ENCODE results near the gene STXBP5.

DNA sequence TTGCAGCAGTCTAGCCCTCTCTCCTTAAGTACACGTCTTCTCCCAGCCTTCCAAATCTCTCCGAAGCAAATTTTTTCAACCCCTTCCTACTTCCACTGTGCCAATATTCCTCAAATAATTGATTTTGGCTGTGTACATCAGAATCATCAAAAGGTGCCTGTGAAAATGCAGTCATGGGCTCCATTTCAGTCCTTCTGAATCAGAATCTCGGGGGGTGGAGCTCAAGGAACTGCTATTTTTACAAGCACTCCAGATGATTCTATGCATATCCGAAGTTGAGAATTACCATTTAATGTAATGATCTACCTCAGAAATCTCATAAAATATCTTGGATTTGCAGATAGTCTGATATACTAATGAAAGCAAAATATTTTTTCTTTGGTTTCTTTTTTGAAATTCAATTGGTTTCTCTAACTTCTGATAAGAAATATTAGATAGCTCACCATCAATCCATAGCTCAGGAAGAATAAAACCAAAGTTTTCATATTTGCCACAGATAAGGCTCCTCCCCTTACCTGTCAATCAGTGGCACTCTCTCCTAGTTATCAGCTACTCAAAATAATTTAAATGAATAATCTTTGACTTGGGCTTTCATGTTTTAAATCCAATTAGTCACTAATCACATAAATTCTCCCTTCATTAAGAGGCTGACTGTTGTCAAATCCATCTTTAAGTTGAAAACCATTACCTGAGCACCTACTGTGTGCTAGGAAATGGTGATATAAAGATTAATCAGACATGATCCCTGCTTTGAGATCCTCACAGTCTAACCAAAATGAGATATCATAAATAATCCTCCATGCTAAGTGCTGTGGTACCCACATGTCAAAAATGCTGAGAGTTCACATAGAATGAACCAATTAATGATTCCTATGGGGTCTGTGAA is 36.4 kb upstream of the STXBP5 start:
- TF ChIP-seq CTCF (tag by site-specific recombination; IDR thresholded peaks at IDR 0.05) = no peak
- no peak for TF ChIP-seq GFI1B (tag by site-specific recombination; IDR thresholded peaks at IDR 0.05)
- TF ChIP-seq, protein P1, sequence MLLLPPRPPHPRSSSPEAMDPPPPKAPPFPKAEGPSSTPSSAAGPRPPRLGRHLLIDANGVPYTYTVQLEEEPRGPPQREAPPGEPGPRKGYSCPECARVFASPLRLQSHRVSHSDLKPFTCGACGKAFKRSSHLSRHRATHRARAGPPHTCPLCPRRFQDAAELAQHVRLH (tag by site-specific recombination; IDR thresholded peaks at IDR 0.05) = no peak
- TF ChIP-seq, protein P2, sequence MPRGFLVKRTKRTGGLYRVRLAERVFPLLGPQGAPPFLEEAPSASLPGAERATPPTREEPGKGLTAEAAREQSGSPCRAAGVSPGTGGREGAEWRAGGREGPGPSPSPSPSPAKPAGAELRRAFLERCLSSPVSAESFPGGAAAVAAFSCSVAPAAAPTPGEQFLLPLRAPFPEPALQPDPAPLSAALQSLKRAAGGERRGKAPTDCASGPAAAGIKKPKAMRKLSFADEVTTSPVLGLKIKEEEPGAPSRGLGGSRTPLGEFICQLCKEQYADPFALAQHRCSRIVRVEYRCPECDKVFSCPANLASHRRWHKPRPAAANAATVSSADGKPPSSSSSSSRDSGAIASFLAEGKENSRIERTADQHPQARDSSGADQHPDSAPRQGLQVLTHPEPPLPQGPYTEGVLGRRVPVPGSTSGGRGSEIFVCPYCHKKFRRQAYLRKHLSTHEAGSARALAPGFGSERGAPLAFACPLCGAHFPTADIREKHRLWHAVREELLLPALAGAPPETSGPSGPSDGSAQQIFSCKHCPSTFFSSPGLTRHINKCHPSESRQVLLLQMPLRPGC (tag by site-specific recombination; IDR thresholded peaks at IDR 0.05) = no peak
- no peak for TF ChIP-seq GLIS2 (tag by site-specific recombination; IDR thresholded peaks at IDR 0.05)
- TF ChIP-seq, protein P3, sequence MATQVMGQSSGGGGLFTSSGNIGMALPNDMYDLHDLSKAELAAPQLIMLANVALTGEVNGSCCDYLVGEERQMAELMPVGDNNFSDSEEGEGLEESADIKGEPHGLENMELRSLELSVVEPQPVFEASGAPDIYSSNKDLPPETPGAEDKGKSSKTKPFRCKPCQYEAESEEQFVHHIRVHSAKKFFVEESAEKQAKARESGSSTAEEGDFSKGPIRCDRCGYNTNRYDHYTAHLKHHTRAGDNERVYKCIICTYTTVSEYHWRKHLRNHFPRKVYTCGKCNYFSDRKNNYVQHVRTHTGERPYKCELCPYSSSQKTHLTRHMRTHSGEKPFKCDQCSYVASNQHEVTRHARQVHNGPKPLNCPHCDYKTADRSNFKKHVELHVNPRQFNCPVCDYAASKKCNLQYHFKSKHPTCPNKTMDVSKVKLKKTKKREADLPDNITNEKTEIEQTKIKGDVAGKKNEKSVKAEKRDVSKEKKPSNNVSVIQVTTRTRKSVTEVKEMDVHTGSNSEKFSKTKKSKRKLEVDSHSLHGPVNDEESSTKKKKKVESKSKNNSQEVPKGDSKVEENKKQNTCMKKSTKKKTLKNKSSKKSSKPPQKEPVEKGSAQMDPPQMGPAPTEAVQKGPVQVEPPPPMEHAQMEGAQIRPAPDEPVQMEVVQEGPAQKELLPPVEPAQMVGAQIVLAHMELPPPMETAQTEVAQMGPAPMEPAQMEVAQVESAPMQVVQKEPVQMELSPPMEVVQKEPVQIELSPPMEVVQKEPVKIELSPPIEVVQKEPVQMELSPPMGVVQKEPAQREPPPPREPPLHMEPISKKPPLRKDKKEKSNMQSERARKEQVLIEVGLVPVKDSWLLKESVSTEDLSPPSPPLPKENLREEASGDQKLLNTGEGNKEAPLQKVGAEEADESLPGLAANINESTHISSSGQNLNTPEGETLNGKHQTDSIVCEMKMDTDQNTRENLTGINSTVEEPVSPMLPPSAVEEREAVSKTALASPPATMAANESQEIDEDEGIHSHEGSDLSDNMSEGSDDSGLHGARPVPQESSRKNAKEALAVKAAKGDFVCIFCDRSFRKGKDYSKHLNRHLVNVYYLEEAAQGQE (tag by site-specific recombination; IDR thresholded peaks at IDR 0.05) = no peak
- TF ChIP-seq ZNF707 (tag by site-specific recombination; IDR thresholded peaks at IDR 0.05) = no peak

All from HEK293 (cell line).